Mucosa of descending colon (tissue), 3 donors: ENCODE data around the gene PER1. TPM values are rescaled to one million over a fixed set of nuclear protein-coding genes. Genes with fewer than 3 reads are reported as not detected.

Experiments used
- ATAC-seq: fragments of 200-7000 bp; cut with Tn5 transposase; one replicate; pipeline ENCODE4 v1.9.1; 2020; ENCODE audit warnings: mild to moderate bottlenecking, moderate library complexity
- DNase-seq, 3 donors: peaks; one replicate each; pipeline ENCODE4 v3.0.0-alpha.2; 2020
- H3K36me3 ChIP-seq: fragments of 200-600 bp; one replicate; pipeline ENCODE4 v1.8.0; 2021; ENCODE audit warnings: low read depth, mild to moderate bottlenecking
- H3K4me1 ChIP-seq: fragments of 200-600 bp; one replicate; pipeline ENCODE4 v1.8.0; 2021; ENCODE audit warnings: low read depth, mild to moderate bottlenecking
- H3K4me3 ChIP-seq: fragments of 200-600 bp; one replicate; pipeline ENCODE4 v1.8.0; 2021; ENCODE audit warnings: mild to moderate bottlenecking
- H3K9me3 ChIP-seq: fragments of 200-600 bp; one replicate; pipeline ENCODE4 v1.8.0; 2021; ENCODE audit warnings: mild to moderate bottlenecking
- CTCF ChIP-seq: fragments of 200-600 bp; IDR thresholded peaks from one replicate; pipeline ENCODE4 v1.8.0; 2022; ENCODE audit warnings: antibody characterized with exemption, mild to moderate bottlenecking
- intact Hi-C, 2 donors: fragments of 100-400 bp; cut with DNase I in 1 of 2; cut with micrococcal nuclease in 1 of 2; formaldehyde crosslinking; loops; one replicate each; pipeline versions ENCODE4 v1.11.0 to v1.11.1; 2022; cut with DNase I, micrococcal nuclease
- total RNA-seq, 3 donors: library from RNA; stranded (reverse); fragmentation: NEBNext Ultra II Directional in 2 of 3; extraction: Animal tissue kit (Norgen Biotek cat#: 25700) in 2 of 3; gene quantifications; one replicate each; pipeline versions ENCODE4 v1.2.1 to v1.2.4, GENCODE V29; 2021 to 2023
- donor health status: DM: no; HTN: no; CAD: no; lungs with moderate emphysema.
- donor health status: DM: no; HTN: no; CAD: no.
- donor health status: DM: no; HTN: yes; CAD: no.

PER1 gene
- total RNA-seq, 3 donors from 2014 or later = 14.9 to 185 (median 84.0) TPM

GRCh38 chr17:8133399-8133798 is 18.8 kb downstream of the PER1 start:
- DNase-seq (peak in 1 of 3 donors; percentile 17), ATAC-seq (no peak)
- Histone ChIP-seq H3K4me3 (no peak overlapping the region), H3K9me3 (no peaks in the 10 kb centered on the region), H3K4me1 (peaks cover 6% of the 10 kb centered on the region), H3K36me3 (no peaks in the 10 kb centered on the region)
- TF ChIP-seq CTCF = no peak
- intact Hi-C loops = no loop called here

- Histone ChIP-seq H3K4me3 (no peak overlapping the region), H3K9me3 (no peaks in the 10 kb centered on the region), H3K36me3 (no peaks in the 10 kb centered on the region), H3K4me1 (peaks cover 6% of the 10 kb centered on the region)
- intact Hi-C loops = no loop called here
- no peak for DNase-seq
- no peak for TF ChIP-seq CTCF
- ATAC-seq = no peak
Observed at GRCh38 chr17:8131844-8132441, 20.3 kb downstream of the PER1 start.

GRCh38 chr17:8128125-8128784 is 23.9 kb downstream of the PER1 start:
- Histone ChIP-seq H3K36me3 (no peaks in the 10 kb centered on the region), H3K9me3 (no peaks in the 10 kb centered on the region), H3K4me1 (peaks cover 37% of the 10 kb centered on the region), H3K4me3 (no peak overlapping the region)
- no peak for TF ChIP-seq CTCF
- ATAC-seq (no peak), DNase-seq (peak in 1 of 3 donors; percentile 3)
- intact Hi-C loops = no loop called here

- DNase-seq (peak; percentile 59 to 71 (median 64)), ATAC-seq (peak; percentile 54)
- TF ChIP-seq CTCF = no peak
- no peaks in the 10 kb centered on the region for H3K36me3 ChIP-seq
- H3K4me3 ChIP-seq = peak overlapping the region; percentile 7
- H3K9me3 ChIP-seq = no peaks in the 10 kb centered on the region
- intact Hi-C loops = no loop called here
- H3K4me1 ChIP-seq = peaks cover 49% of the 10 kb centered on the region
Observed at GRCh38 chr17:8126491-8127066, 25.6 kb downstream of the PER1 start.

- ATAC-seq (no peak), DNase-seq (peak; percentile 42 to 68 (median 63))
- intact Hi-C loops = no loop called here
- Histone ChIP-seq H3K9me3 (no peaks in the 10 kb centered on the region), H3K36me3 (no peaks in the 10 kb centered on the region), H3K4me3 (peak overlapping the region; percentile 7), H3K4me1 (peaks cover 54% of the 10 kb centered on the region)
- TF ChIP-seq CTCF = no peak
Observed at GRCh38 chr17:8125947-8126490, 26.2 kb downstream of the PER1 start.
